GM12878 (cell line): ENCODE measurements around the gene CLUH. TPM values are rescaled to one million over a fixed set of nuclear protein-coding genes. Genes with fewer than 3 reads are reported as not detected.
"Not testable (repeated sequence)": the region's sequence is repeated elsewhere in the genome, so short reads cannot be mapped to it uniquely, and the experiment has no call there.

Experiments
- ATAC-seq: fragments of 200-7000 bp; cut with Tn5 transposase; 3 replicates; pipeline ENCODE4 v1.9.1; 2020; ENCODE audit warnings: mild to moderate bottlenecking, moderate library complexity
- BruUV-seq: library from RNA; stranded (reverse); fragments of 400-500 nt; replicated peaks from 2 replicates; lab custom pipeline; 2021; lab: Mats Ljungman, UMichigan
- CTCF ChIA-PET: fragments of 300-600 bp; sonication (Branson Sonifier 250); formaldehyde crosslinking; extraction: SDS; loops from one replicate; lab custom pipeline; 2021; ENCODE audit warnings: inconsistent platforms; lab: Yijun Ruan, JAX
- POLR2A ChIA-PET: fragments of 350-600 bp; formaldehyde crosslinking; extraction: SDS; loops from one replicate; lab custom pipeline; 2021; ENCODE audit warnings: inconsistent platforms; lab: Charles Lee
- RAD21 ChIA-PET: fragments of 300-600 bp; sonication (Branson Sonifier 250); formaldehyde crosslinking; loops from one replicate; lab custom pipeline; 2023; ENCODE audit warnings: antibody characterized with exemption; ENCODE audit not compliant: unreplicated experiment; lab: Charles Lee
- SMC1A ChIA-PET: fragments of 300-600 bp; sonication (Branson Sonifier 250); formaldehyde crosslinking; loops from one replicate; lab custom pipeline; 2023; ENCODE audit not compliant: unreplicated experiment, uncharacterized antibody; lab: Charles Lee
- DNase-seq: peaks from one replicate; pipeline ENCODE4 v3.0.0-alpha.2; 2011; ENCODE audit warnings: low read depth, low spot score
- FAIRE-seq: peaks from 3 replicates; lab custom pipeline; 2011; peaks lifted over from hg19 to GRCh38; lab: Jason Lieb, UNC
- H2AFZ ChIP-seq: 2 replicates; pipeline ENCODE4 v1.6.0; 2011; ENCODE audit warnings: low read depth, low read length, control low read depth; ENCODE audit not compliant: control insufficient read depth
- H3K27ac ChIP-seq: 2 replicates; pipeline ENCODE4 v1.5.1; 2011; ENCODE audit warnings: control low read depth; ENCODE audit not compliant: control insufficient read depth, insufficient read depth
- H3K27me3 ChIP-seq, 2 experiments: replicated peaks in 1 of 2; 2 replicates each; pipeline versions ENCODE4 v1.6.0 to v1.6.1; 2011; ENCODE audit warnings: low read length in 1 of 2; ENCODE audit not compliant: control insufficient read depth in 2 of 2, insufficient read depth in 2 of 2
- H3K36me3 ChIP-seq, 2 experiments: 2 replicates each; pipeline ENCODE4 v1.5.1; 2011; ENCODE audit warnings: low read length in 1 of 2; ENCODE audit not compliant: control insufficient read depth in 2 of 2, insufficient read depth in 2 of 2
- H3K4me1 ChIP-seq: 2 replicates; pipeline ENCODE4 v1.6.1; 2011; ENCODE audit warnings: mild to moderate bottlenecking, low read length, moderate library complexity, mixed read lengths; ENCODE audit not compliant: control insufficient read depth, insufficient read depth
- H3K4me2 ChIP-seq: 2 replicates; pipeline ENCODE4 v1.6.0; 2011; ENCODE audit warnings: control low read depth; ENCODE audit not compliant: control insufficient read depth, insufficient read depth
- H3K4me3 ChIP-seq: fragments of 200-600 bp; sonication (generic); 2 replicates; pipeline ENCODE4 v1.5.1; 2016
- H3K79me2 ChIP-seq: 2 replicates; pipeline ENCODE4 v1.6.0; 2011; ENCODE audit warnings: low read length; ENCODE audit not compliant: control insufficient read depth, insufficient read depth
- H3K9ac ChIP-seq: 2 replicates; pipeline ENCODE4 v1.8.0; 2011; ENCODE audit warnings: low read length, control low read depth, mixed read lengths; ENCODE audit not compliant: control insufficient read depth, insufficient read depth
- H3K9me3 ChIP-seq: replicated peaks from 3 replicates; pipeline ENCODE4 v1.5.1; 2011; ENCODE audit warnings: mild to moderate bottlenecking, low read length; ENCODE audit not compliant: control insufficient read depth, insufficient read depth
- H4K20me1 ChIP-seq: 2 replicates; pipeline ENCODE4 v1.6.0; 2011; ENCODE audit not compliant: control insufficient read depth, insufficient read depth
- BACH1 ChIP-seq: fragments of 450-650 bp; IDR thresholded peaks from 2 replicates; pipeline ENCODE4 v1.6.1; 2017; ENCODE audit warnings: mild to moderate bottlenecking, borderline replicate concordance
- ESRRA ChIP-seq: IDR thresholded peaks from 2 replicates; pipeline ENCODE4 v1.6.1; 2012; ENCODE audit warnings: mild to moderate bottlenecking, low read length, improper control_type of control experiment
- MEF2B ChIP-seq: fragments of 450-650 bp; IDR thresholded peaks from 2 replicates; pipeline ENCODE4 v1.6.1; 2018; ENCODE audit warnings: mild to moderate bottlenecking, moderate library complexity; ENCODE audit not compliant: partially characterized antibody, poor library complexity, severe bottlenecking
- MTA3 ChIP-seq: IDR thresholded peaks from 2 replicates; pipeline ENCODE4 v1.6.1; 2012; ENCODE audit warnings: low read length, inconsistent platforms, borderline replicate concordance
- MXI1 ChIP-seq: fragments of 150-350 bp; IDR thresholded peaks from 2 replicates; pipeline ENCODE4 v1.6.1; 2011; ENCODE audit warnings: low read depth, mild to moderate bottlenecking, inconsistent platforms, low read length, improper control_type of control experiment
- RB1 ChIP-seq: fragments of 450-650 bp; formaldehyde crosslinking; IDR thresholded peaks from 2 replicates; pipeline ENCODE4 v1.6.1; 2017; ENCODE audit warnings: mild to moderate bottlenecking, borderline replicate concordance
- WGBS: methylation state at CpG from one replicate; pipeline ENCODE4 v1.1.6; 2016; ENCODE audit warnings: low lambda C conversion rate; ENCODE audit not compliant: insufficient replicate concordance, insufficient coverage; ENCODE audit errors: missing lambda C conversion rate; 5-methylcytosine and 5-hydroxymethylcytosine counted together
- in situ Hi-C: fragments of 300-500 bp; cut with MboI; formaldehyde crosslinking; loops from 9 replicates; pipeline ENCODE4 v1.14.3; 2018; ENCODE audit warnings: mixed read lengths
- intact Hi-C: fragments of 100-400 bp; cut with micrococcal nuclease; formaldehyde crosslinking; loops from one replicate; pipeline ENCODE4 v1.14.2; 2022; ENCODE audit not compliant: unreplicated experiment
- polyA plus RNA-seq, 11 experiments: library from polyadenylated mRNA; depleted of rRNA in 4 of 11; unstranded in 6 of 11; stranded (reverse) in 5 of 11; fragments of >200 nt; fragmentation: Nextera tagmentation in 4 of 11; fragmentation: Illumina TruSeq in 1 of 11; extraction: Ambion mirVana in 4 of 11; extraction: Trizol in 1 of 11; gene quantifications; 1 replicate in 1 of 11; 2 replicates in 10 of 11; pipeline versions ENCODE4 v1.2.1 to v1.2.3, GENCODE V29; 2011 to 2016; ENCODE audit warnings: inconsistent platforms in 2 of 11, missing spikeins in 2 of 11, low read depth in 1 of 11
- total RNA-seq, 4 experiments: library from RNA; depleted of rRNA in 3 of 4; stranded (reverse); fragments of >200 nt in 3 of 4; fragmentation: Illumina TruSeq in 1 of 4; extraction: Trizol in 1 of 4; gene quantifications; 2 replicates each; pipeline versions ENCODE4 v1.2.1 to v1.2.3, GENCODE V29; 2013 to 2021
- TF ChIP-seq, protein P1 (sequence below): fragments of 450-650 bp; IDR thresholded peaks from 2 replicates; pipeline ENCODE4 v1.6.1; 2016; ENCODE audit warnings: mild to moderate bottlenecking

The CLUH gene
- total and polyA plus RNA-seq, 10 of the 15 experiments (the other 5 are each of a cell fraction or from before 2014, with no cell fraction given), result 0.11 to 147 (median 60.2) TPM

DNA sequence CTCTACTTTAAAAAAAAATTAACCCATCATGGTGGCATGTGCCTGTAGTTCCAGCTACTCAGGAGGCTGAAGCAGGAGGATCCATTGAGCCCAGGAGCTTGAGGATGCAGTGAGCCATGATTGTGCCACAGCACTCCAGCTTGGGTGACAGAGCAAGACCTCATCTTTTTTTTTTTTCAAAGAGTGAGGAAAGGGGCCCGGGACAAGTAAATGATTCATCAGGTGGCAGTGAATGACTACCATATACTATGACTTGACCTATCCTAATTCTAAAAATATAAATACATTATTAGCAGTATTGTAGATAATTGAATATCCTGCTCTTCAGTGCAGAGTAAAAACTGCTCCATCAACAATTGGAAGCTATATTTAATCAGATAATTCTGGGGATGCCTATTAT is 55.3 kb downstream of the CLUH start:
- no peaks in the 10 kb centered on the region for H3K4me1 ChIP-seq
- ATAC-seq (no peak), FAIRE-seq (no peak), DNase-seq (no peak)
- no peak overlapping the region for H3K27ac ChIP-seq
- H4K20me1 ChIP-seq, result no peaks in the 10 kb centered on the region
- no peak overlapping the region for H2AFZ ChIP-seq
- intact Hi-C loops (no loop called here), in situ Hi-C loops (no loop called here)
- H3K27me3 ChIP-seq, result no peaks in the 10 kb centered on the region
- peaks cover 5% of the 10 kb centered on the region for H3K9me3 ChIP-seq
- no peak overlapping the region for H3K4me3 ChIP-seq
- peaks cover 0 to 11% of the 10 kb centered on the region in 2 experiments; a peak in 2 of 4 replicates for H3K36me3 ChIP-seq
- H3K9ac ChIP-seq, result no peak overlapping the region
- no peak overlapping the region for H3K4me2 ChIP-seq
- 0% methylated on average over 1 of the region's 1 CpG for WGBS
- ChIA-PET POLR2A (interaction anchor here (0.6 kb wide), 1 partner anchor 19 kb away, joined by 4 read pairs; no protein-coding TSS in a partner anchor), SMC1A (interaction anchor here (0.6 to 1.0 kb wide), 2 partner anchors 21 to 74 kb away, joined by 3 read pairs; no protein-coding TSS in a partner anchor), RAD21 (no interaction called here), CTCF (interaction anchor here (0.6 kb wide), 1 partner anchor 19 kb away, joined by 3 read pairs; no protein-coding TSS in a partner anchor)
- H3K79me2 ChIP-seq, result peaks cover 30% of the 10 kb centered on the region
- no peak for TF ChIP-seq MEF2B
- TF ChIP-seq MXI1, result no peak
- BruUV-seq, result no TSS peak

DNA sequence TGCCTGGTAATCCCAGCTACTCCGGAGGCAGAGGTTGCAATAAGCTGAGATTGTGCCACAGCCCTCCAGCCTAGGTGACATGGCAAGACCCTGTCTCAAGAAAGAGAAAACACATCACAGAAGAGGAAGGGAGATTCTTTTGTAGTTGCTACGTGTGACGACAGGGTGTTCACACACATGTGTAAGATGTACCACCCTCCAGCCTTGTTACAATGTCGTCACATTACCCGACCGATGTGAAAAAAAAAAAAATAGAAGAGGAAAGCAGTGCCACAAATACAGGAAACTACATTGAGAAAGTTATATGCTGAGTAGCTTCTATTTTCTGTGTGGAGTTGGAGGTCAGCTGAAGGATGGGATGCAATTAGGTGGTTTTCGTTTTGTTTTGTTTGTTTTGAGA is 56.0 kb downstream of the CLUH start:
- ChIA-PET CTCF (no interaction called here), POLR2A (interaction anchor here (0.6 kb wide), 1 partner anchor 20 kb away, joined by 4 read pairs; no protein-coding TSS in a partner anchor)

DNA sequence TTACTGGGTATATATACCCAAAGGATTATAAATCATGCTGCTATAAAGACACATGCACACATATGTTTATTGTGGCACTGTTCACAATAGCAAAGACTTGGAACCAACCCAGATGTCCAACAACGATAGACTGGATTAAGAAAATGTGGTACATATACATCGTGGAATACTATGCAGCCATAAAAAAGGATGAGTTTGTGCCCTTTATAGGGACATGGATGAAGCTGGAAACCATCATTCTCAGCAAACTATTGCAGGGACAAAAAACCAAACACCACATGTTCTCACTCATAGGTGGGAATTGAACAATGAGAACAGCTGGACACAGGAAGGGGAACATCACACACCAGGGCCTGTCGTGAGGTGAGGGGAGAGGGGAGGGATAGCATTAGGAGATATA is 58.7 kb downstream of the CLUH start:
- H4K20me1 ChIP-seq, FAIRE-seq, H3K36me3 ChIP-seq, DNase-seq, H2AFZ ChIP-seq, intact Hi-C loops, in situ Hi-C loops, POLR2A ChIA-PET, H3K79me2 ChIP-seq, H3K9ac ChIP-seq, H3K9me3 ChIP-seq, H3K4me1 ChIP-seq, H3K4me3 ChIP-seq, BruUV-seq, ATAC-seq, H3K4me2 ChIP-seq, H3K27me3 ChIP-seq, H3K27ac ChIP-seq: not testable (repeated sequence)
- ChIA-PET RAD21 (interaction anchor here (1.4 kb wide), 1 partner anchor 12 kb away, joined by 3 read pairs; no protein-coding TSS in a partner anchor), CTCF (interaction anchor here (1.0 kb wide), 1 partner anchor 271 kb away, joined by 3 read pairs; no protein-coding TSS in a partner anchor), SMC1A (interaction anchor here (1.2 to 1.5 kb wide), 3 partner anchors 10 to 21 kb away, joined by 3 to 5 read pairs (median 5); no protein-coding TSS in a partner anchor)
- WGBS, result 100% methylated on average over 3 of the region's 3 CpGs

More for the DNA sequence above, 56.0 kb downstream of the CLUH start:
- FAIRE-seq (no peak), ATAC-seq (no peak), DNase-seq (no peak)
- 77% methylated on average over 7 of the region's 7 CpGs for WGBS
- Histone ChIP-seq H3K9ac (no peak overlapping the region), H3K27ac (no peak overlapping the region), H3K79me2 (peaks cover 28% of the 10 kb centered on the region), H3K4me3 (no peak overlapping the region), H3K27me3 (no peaks in the 10 kb centered on the region), H3K36me3 (peaks cover 0 to 11% of the 10 kb centered on the region in 2 experiments; a peak in 2 of 4 replicates), H3K4me2 (no peak overlapping the region), H4K20me1 (no peaks in the 10 kb centered on the region), H3K9me3 (peaks cover 5% of the 10 kb centered on the region; the same call in 2 of the 3 replicates), H2AFZ (no peak overlapping the region), H3K4me1 (no peaks in the 10 kb centered on the region)
- no TSS peak for BruUV-seq
- intact Hi-C loops, result no loop called here
- ChIA-PET RAD21 (no interaction called here), SMC1A (interaction anchor here (0.6 to 1.0 kb wide), 2 partner anchors 20 to 75 kb away, joined by 3 read pairs; no protein-coding TSS in a partner anchor)
- TF ChIP-seq BACH1, result no peak
- TF ChIP-seq MXI1, result no peak
- no peak for TF ChIP-seq MTA3
- no peak for TF ChIP-seq RB1
- TF ChIP-seq, protein P1, sequence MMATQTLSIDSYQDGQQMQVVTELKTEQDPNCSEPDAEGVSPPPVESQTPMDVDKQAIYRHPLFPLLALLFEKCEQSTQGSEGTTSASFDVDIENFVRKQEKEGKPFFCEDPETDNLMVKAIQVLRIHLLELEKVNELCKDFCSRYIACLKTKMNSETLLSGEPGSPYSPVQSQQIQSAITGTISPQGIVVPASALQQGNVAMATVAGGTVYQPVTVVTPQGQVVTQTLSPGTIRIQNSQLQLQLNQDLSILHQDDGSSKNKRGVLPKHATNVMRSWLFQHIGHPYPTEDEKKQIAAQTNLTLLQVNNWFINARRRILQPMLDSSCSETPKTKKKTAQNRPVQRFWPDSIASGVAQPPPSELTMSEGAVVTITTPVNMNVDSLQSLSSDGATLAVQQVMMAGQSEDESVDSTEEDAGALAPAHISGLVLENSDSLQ, result no peak
- no peak for TF ChIP-seq ESRRA
- in situ Hi-C loops, result no loop called here
